Osteoblast (primary cell): ENCODE data around the gene SCAMP1. TPM values are rescaled to one million over a fixed set of nuclear protein-coding genes. Genes with fewer than 3 reads are reported as not detected.

Experiments used
- DNase-seq: peaks from one replicate; pipeline ENCODE4 v3.0.0; 2011; ENCODE audit warnings: low spot score, mixed read lengths; ENCODE audit not compliant: insufficient read length; ENCODE audit errors: missing footprints
- H2AFZ ChIP-seq: 2 replicates; pipeline ENCODE4 v1.6.0; 2011; ENCODE audit warnings: mild to moderate bottlenecking, low read length
- H3K27ac ChIP-seq: 2 replicates; pipeline ENCODE4 v1.5.1; 2011; ENCODE audit warnings: mild to moderate bottlenecking, low read depth, low read length, moderate library complexity
- H3K27me3 ChIP-seq: 2 replicates; pipeline ENCODE4 v1.6.0; 2012; ENCODE audit warnings: mild to moderate bottlenecking, control low read depth, inconsistent platforms, low read length, moderate library complexity; ENCODE audit not compliant: insufficient read depth
- H3K36me3 ChIP-seq: 2 replicates; pipeline ENCODE4 v1.5.1; 2011; ENCODE audit warnings: mild to moderate bottlenecking, low read length, control low read depth, moderate library complexity; ENCODE audit not compliant: insufficient read depth
- H3K4me1 ChIP-seq: 2 replicates; pipeline ENCODE4 v1.5.1; 2011; ENCODE audit warnings: mild to moderate bottlenecking, low read length, control low read depth, moderate library complexity; ENCODE audit not compliant: insufficient read depth
- H3K4me2 ChIP-seq: 2 replicates; pipeline ENCODE4 v1.6.0; 2011; ENCODE audit warnings: mild to moderate bottlenecking, low read length; ENCODE audit not compliant: insufficient read depth
- H3K4me3 ChIP-seq: fragments of 200-600 bp; sonication (generic); 3 replicates; pipeline ENCODE4 v1.5.1; 2012; ENCODE audit warnings: mild to moderate bottlenecking, low read length, inconsistent platforms; ENCODE audit not compliant: insufficient read depth
- H3K79me2 ChIP-seq: 2 replicates; pipeline ENCODE4 v1.6.0; 2012; ENCODE audit warnings: mild to moderate bottlenecking, low read length, control low read depth, inconsistent platforms; ENCODE audit not compliant: insufficient read depth
- H3K9me3 ChIP-seq: 2 replicates; pipeline ENCODE4 v1.5.1; 2011; ENCODE audit warnings: low read depth, low read length, control low read depth
- H4K20me1 ChIP-seq: 2 replicates; pipeline ENCODE4 v1.6.0; 2012; ENCODE audit warnings: mild to moderate bottlenecking, low read length, control low read depth; ENCODE audit not compliant: insufficient read depth
- total RNA-seq: library from RNA; depleted of rRNA; stranded (reverse); fragments of >200 nt; gene quantifications from 2 replicates; pipeline ENCODE4 v1.2.3, GENCODE V29; 2012
- TF ChIP-seq, protein P1 (sequence below): IDR thresholded peaks from 2 replicates; pipeline ENCODE4 v1.5.1; 2011; ENCODE audit warnings: mild to moderate bottlenecking, low read depth, low read length, moderate library complexity; ENCODE audit errors: extremely low read depth

Gene SCAMP1
- total RNA-seq, 1 donor, result 70.2 TPM

DNA sequence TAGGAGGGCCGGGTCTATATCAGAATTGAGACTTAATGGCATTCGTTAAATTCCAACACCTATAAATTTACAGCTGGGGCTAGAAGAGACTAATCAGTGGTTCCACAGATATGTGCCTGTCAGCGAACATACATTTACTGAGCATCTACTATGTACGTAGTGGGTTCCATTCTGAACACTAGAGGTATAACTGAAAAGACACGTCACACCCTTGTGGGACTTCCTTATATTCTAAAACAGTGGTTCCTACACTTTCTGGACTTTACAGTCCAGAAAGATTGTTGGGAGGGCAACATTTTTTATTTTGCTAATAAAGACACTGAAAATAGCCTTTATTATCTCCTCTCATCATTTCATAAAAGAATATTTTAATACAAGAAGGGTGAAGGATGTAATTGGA lies 140.5 kb downstream of the SCAMP1 start:
- Histone ChIP-seq H3K4me3 (no peak overlapping the region), H3K4me2 (no peak overlapping the region), H3K4me1 (peaks cover 65% of the 10 kb centered on the region), H3K27me3 (no peaks in the 10 kb centered on the region), H4K20me1 (no peaks in the 10 kb centered on the region), H3K9me3 (no peaks in the 10 kb centered on the region), H3K27ac (peak overlapping the region; percentile 87), H3K79me2 (peaks cover 64% of the 10 kb centered on the region), H3K36me3 (no peaks in the 10 kb centered on the region), H2AFZ (no peak overlapping the region)
- no peak for DNase-seq
- TF ChIP-seq, protein P1, sequence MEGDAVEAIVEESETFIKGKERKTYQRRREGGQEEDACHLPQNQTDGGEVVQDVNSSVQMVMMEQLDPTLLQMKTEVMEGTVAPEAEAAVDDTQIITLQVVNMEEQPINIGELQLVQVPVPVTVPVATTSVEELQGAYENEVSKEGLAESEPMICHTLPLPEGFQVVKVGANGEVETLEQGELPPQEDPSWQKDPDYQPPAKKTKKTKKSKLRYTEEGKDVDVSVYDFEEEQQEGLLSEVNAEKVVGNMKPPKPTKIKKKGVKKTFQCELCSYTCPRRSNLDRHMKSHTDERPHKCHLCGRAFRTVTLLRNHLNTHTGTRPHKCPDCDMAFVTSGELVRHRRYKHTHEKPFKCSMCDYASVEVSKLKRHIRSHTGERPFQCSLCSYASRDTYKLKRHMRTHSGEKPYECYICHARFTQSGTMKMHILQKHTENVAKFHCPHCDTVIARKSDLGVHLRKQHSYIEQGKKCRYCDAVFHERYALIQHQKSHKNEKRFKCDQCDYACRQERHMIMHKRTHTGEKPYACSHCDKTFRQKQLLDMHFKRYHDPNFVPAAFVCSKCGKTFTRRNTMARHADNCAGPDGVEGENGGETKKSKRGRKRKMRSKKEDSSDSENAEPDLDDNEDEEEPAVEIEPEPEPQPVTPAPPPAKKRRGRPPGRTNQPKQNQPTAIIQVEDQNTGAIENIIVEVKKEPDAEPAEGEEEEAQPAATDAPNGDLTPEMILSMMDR, result no peak

DNA sequence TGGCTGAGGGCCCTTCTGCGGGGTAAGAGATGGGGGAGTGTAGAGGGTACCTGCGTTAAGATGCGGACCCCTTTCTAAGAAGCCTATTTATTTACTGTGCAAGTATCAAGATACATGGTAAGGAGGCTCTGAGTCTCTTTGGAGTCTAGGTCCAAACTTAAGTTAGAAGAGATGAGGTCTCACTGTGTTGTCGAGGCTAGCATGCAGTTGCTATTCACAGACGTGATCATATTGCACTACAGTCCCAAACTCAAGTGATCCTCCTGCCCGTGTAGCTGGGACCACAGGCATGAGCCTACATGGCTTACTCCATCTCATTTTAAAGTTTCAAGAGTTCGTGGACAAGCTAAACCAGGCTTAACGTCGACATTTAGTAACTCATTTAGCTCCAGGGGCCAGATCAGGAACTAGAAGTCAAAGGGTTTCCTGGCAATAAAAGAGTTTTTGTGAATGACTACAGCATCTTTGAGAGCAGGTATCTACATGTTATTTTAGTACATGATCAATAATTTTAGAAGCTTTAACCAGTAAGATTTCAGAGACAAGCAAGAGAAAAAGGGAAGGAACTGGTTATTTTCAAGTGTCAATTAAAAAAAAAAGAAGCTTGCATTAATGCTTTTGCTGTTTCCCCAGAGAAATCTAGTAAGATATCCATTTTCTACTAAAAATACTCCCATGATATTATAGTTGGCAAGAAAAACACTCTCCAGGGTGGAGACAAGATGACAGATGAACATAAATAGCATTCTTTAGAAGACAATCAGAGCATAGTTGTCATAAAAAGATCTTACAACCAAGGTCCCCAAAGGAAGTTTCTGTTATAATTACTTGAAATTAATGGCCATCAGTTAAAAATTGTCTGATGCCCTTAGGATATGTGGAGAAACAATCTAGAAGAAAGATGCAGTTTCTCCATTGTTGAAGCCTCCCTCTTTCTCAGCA lies 141.3 kb downstream of the SCAMP1 start:
- Histone ChIP-seq H3K36me3 (no peaks in the 10 kb centered on the region), H3K79me2 (peaks cover 58% of the 10 kb centered on the region), H2AFZ (no peak overlapping the region), H3K4me3 (no peak overlapping the region), H3K4me1 (peaks cover 65% of the 10 kb centered on the region), H3K4me2 (peak overlapping the region; percentile 21), H3K9me3 (no peaks in the 10 kb centered on the region), H3K27me3 (no peaks in the 10 kb centered on the region), H3K27ac (peak overlapping the region; percentile 87), H4K20me1 (no peaks in the 10 kb centered on the region)
- no peak for DNase-seq
- TF ChIP-seq, protein P1, result no peak

DNA sequence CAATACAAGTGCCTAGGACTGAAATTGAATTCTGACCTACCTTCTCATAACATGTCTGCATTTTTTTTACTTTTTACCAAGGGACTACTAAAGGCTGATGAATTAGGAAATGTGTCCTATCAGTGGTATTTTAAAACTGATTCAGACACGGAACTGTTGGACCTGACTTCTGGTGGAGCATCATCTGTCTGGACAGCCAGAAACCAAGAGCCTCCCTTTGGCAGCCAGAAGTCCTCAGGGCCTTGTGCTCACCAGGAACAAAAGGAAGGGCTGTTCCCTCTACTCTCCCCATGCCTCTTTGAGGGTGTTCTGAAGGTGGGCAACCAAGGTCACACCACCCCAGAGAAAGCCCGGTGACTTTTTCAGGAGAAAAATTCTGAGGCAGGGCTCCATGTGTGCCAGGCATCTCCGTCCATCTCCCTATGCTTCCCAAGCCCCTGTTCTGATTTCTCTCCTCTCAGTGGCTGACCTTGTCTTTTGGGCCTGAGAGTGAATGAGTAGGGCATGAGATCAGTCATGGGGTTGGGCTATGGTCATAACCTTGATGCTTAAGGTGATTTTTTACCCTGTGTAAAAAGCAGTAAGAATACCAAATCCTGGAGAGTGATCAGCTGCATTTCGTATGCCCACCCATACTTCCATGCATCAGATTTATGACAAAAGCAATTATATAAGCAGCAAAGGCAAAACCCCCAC lies 143.7 kb downstream of the SCAMP1 start:
- no peak overlapping the region for H2AFZ ChIP-seq
- peaks cover 78% of the 10 kb centered on the region for H3K4me1 ChIP-seq
- no peak for DNase-seq
- no peaks in the 10 kb centered on the region for H3K9me3 ChIP-seq
- peaks cover 42% of the 10 kb centered on the region for H3K79me2 ChIP-seq
- H3K4me3 ChIP-seq, result no peak overlapping the region
- TF ChIP-seq, protein P1, result no peak
- H3K36me3 ChIP-seq, result no peaks in the 10 kb centered on the region
- H3K27ac ChIP-seq, result peak overlapping the region; percentile 91
- H4K20me1 ChIP-seq, result no peaks in the 10 kb centered on the region
- no peaks in the 10 kb centered on the region for H3K27me3 ChIP-seq
- peak overlapping the region; percentile 22 for H3K4me2 ChIP-seq
